MCF 10A (cell line): Measurements from ENCODE around the gene RAD21L1. TPM values are rescaled to one million over a fixed set of nuclear protein-coding genes. Genes with fewer than 3 reads are reported as not detected.

Experiments used
- BruUV-seq: library from RNA; stranded (reverse); fragments of 400-500 nt; replicated peaks from 2 replicates; lab custom pipeline; 2021; lab: Mats Ljungman, UMichigan
- CTCF ChIA-PET: fragments of 300-600 bp; sonication (Branson Sonifier 250); formaldehyde crosslinking; extraction: SDS; loops from one replicate; lab custom pipeline; 2021; ENCODE audit warnings: antibody characterized with exemption, inconsistent platforms; lab: Yijun Ruan, JAX
- POLR2A ChIA-PET: fragments of 300-600, 350-650 bp; sonication (Branson Sonifier 250); formaldehyde crosslinking; extraction: SDS; loops from one replicate; lab custom pipeline; 2020; ENCODE audit warnings: antibody characterized with exemption, inconsistent platforms; lab: Yijun Ruan, JAX
- DNase-seq: peaks from one replicate; pipeline ENCODE4 v3.0.0-alpha.2; 2018; ENCODE audit not compliant: unreplicated experiment
- H3K27ac Mint-ChIP-seq: one replicate; pipeline ENCODE4 v1.8.0; 2022; ENCODE audit warnings: mild to moderate bottlenecking, low read depth, mixed read lengths; ENCODE audit not compliant: unreplicated experiment
- H3K27me3 Mint-ChIP-seq: one replicate; pipeline ENCODE4 v1.8.0; 2022; ENCODE audit warnings: mixed read lengths; ENCODE audit not compliant: insufficient read depth, unreplicated experiment
- H3K36me3 Mint-ChIP-seq: one replicate; pipeline ENCODE4 v1.8.0; 2022; ENCODE audit warnings: mild to moderate bottlenecking, moderate library complexity, mixed read lengths; ENCODE audit not compliant: insufficient read depth, unreplicated experiment
- H3K4me1 Mint-ChIP-seq: one replicate; pipeline ENCODE4 v1.8.0; 2022; ENCODE audit warnings: mixed read lengths; ENCODE audit not compliant: insufficient read depth, unreplicated experiment
- H3K4me3 Mint-ChIP-seq: one replicate; pipeline ENCODE4 v1.8.0; 2022; ENCODE audit warnings: mild to moderate bottlenecking, moderate library complexity, mixed read lengths; ENCODE audit not compliant: unreplicated experiment
- H3K9me3 Mint-ChIP-seq: one replicate; pipeline ENCODE4 v1.8.0; 2022; ENCODE audit warnings: mixed read lengths; ENCODE audit not compliant: unreplicated experiment
- CTCF ChIP-seq: fragments of 200-600 bp; IDR thresholded peaks from one replicate; pipeline ENCODE4 v1.8.0; 2022; ENCODE audit warnings: antibody characterized with exemption, mild to moderate bottlenecking; ENCODE audit not compliant: unreplicated experiment
- intact Hi-C: fragments of 100-400 bp; cut with micrococcal nuclease; formaldehyde crosslinking; loops from 2 replicates; pipeline ENCODE4 v1.14.1; 2022
- total RNA-seq: library from RNA; stranded (reverse); gene quantifications from 2 replicates; pipeline ENCODE4 v1.2.3, GENCODE V29; 2022

RAD21L1 gene
- total RNA-seq, 1 experiment from 2014 or later = not detected

GRCh38 chr20:1190847-1191246, 35.0 kb upstream of the RAD21L1 start:
- Mint-ChIP-seq H3K4me3 (no peak overlapping the region), H3K27me3 (peaks cover 6% of the 10 kb centered on the region), H3K36me3 (no peaks in the 10 kb centered on the region), H3K9me3 (no peaks in the 10 kb centered on the region), H3K4me1 (no peaks in the 10 kb centered on the region), H3K27ac (no peak overlapping the region)
- ChIA-PET CTCF (interaction anchor here (0.6 kb wide), 1 partner anchor 518 kb away, joined by 3 read pairs; no protein-coding TSS in a partner anchor), POLR2A (no interaction called here)
- TF ChIP-seq CTCF = no peak
- intact Hi-C loops = no loop called here
- no TSS peak for BruUV-seq
- DNase-seq = no peak

GRCh38 chr20:1191299-1191698, 34.5 kb upstream of the RAD21L1 start:
- H3K36me3 Mint-ChIP-seq = no peaks in the 10 kb centered on the region
- H3K4me3 Mint-ChIP-seq = no peak overlapping the region
- intact Hi-C loops = no loop called here
- POLR2A ChIA-PET = no interaction called here
- TF ChIP-seq CTCF = no peak
- CTCF ChIA-PET = interaction anchor here (0.6 kb wide), 1 partner anchor 519 kb away, joined by 3 read pairs; no protein-coding TSS in a partner anchor
- no TSS peak for BruUV-seq
- H3K27me3 Mint-ChIP-seq = peaks cover 10% of the 10 kb centered on the region
- no peak for DNase-seq
- H3K4me1 Mint-ChIP-seq = no peaks in the 10 kb centered on the region
- no peak overlapping the region for H3K27ac Mint-ChIP-seq
- no peaks in the 10 kb centered on the region for H3K9me3 Mint-ChIP-seq

- DNase-seq = no peak
- Mint-ChIP-seq H3K27me3 (peaks cover 32% of the 10 kb centered on the region), H3K36me3 (no peaks in the 10 kb centered on the region), H3K9me3 (no peaks in the 10 kb centered on the region), H3K27ac (no peak overlapping the region), H3K4me3 (no peak overlapping the region), H3K4me1 (no peaks in the 10 kb centered on the region)
- TF ChIP-seq CTCF = no peak
- CTCF ChIA-PET = no interaction called here
- intact Hi-C loops = no loop called here
- POLR2A ChIA-PET = interaction anchor here (0.6 kb wide), 1 partner anchor 47 kb away, joined by 3 read pairs; no protein-coding TSS in a partner anchor
- no TSS peak for BruUV-seq
Observed at GRCh38 chr20:1195226-1195625, 30.6 kb upstream of the RAD21L1 start.

GRCh38 chr20:1196634-1197033, 29.2 kb upstream of the RAD21L1 start:
- no TSS peak for BruUV-seq
- Mint-ChIP-seq H3K27ac (no peak overlapping the region), H3K9me3 (no peaks in the 10 kb centered on the region), H3K27me3 (peaks cover 34% of the 10 kb centered on the region), H3K36me3 (no peaks in the 10 kb centered on the region), H3K4me3 (no peak overlapping the region), H3K4me1 (no peaks in the 10 kb centered on the region)
- TF ChIP-seq CTCF = no peak
- intact Hi-C loops = no loop called here
- CTCF ChIA-PET = interaction anchor here (0.6 to 1.3 kb wide), 3 partner anchors 10 to 578 kb away, joined by 3 to 4 read pairs (median 3); no protein-coding TSS in a partner anchor
- no peak for DNase-seq
- POLR2A ChIA-PET = interaction anchor here (0.8 kb wide), 1 partner anchor 12 kb away, joined by 3 read pairs; no protein-coding TSS in a partner anchor
